ENCODE results near the gene ABCG4.

DNA sequence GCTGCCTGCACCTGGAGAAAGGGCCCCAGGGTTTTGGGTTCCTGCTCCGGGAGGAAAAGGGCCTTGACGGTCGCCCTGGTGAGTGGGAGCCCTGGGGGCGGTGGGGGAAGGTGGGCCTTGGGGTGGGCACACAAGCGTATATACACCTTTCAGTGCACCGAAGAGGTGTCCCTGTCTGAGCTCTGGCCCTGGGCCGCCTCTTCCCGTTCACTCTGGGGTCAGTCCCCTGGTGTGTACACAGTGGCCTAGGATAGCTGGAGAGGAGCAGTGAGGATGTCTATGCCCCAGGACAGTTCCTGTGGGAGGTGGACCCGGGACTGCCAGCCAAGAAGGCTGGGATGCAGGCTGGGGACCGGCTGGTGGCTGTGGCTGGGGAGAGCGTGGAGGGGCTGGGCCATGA, 39.2 kb downstream of the ABCG4 start:
- TF ChIP-seq, protein P1, sequence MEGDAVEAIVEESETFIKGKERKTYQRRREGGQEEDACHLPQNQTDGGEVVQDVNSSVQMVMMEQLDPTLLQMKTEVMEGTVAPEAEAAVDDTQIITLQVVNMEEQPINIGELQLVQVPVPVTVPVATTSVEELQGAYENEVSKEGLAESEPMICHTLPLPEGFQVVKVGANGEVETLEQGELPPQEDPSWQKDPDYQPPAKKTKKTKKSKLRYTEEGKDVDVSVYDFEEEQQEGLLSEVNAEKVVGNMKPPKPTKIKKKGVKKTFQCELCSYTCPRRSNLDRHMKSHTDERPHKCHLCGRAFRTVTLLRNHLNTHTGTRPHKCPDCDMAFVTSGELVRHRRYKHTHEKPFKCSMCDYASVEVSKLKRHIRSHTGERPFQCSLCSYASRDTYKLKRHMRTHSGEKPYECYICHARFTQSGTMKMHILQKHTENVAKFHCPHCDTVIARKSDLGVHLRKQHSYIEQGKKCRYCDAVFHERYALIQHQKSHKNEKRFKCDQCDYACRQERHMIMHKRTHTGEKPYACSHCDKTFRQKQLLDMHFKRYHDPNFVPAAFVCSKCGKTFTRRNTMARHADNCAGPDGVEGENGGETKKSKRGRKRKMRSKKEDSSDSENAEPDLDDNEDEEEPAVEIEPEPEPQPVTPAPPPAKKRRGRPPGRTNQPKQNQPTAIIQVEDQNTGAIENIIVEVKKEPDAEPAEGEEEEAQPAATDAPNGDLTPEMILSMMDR (IDR thresholded peaks at IDR 0.05; ENCODE audit: low read depth, low read length, missing input control) = no peak
- TF ChIP-seq RAD21 (IDR thresholded peaks at IDR 0.05) = no peak
- TF ChIP-seq, protein P2, sequence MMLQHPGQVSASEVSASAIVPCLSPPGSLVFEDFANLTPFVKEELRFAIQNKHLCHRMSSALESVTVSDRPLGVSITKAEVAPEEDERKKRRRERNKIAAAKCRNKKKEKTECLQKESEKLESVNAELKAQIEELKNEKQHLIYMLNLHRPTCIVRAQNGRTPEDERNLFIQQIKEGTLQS (IDR thresholded peaks at IDR 0.05) = no peak
- no peak for TF ChIP-seq EGR1 (IDR thresholded peaks at IDR 0.05; ENCODE audit: low read depth in 2 of 2)
- TF ChIP-seq JUND (IDR thresholded peaks at IDR 0.05) = no peak
- no peak for TF ChIP-seq FOXA1 (IDR thresholded peaks at IDR 0.05)
- TF ChIP-seq, protein P3, sequence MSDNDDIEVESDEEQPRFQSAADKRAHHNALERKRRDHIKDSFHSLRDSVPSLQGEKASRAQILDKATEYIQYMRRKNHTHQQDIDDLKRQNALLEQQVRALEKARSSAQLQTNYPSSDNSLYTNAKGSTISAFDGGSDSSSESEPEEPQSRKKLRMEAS (IDR thresholded peaks at IDR 0.05) = no peak
- no peak for TF ChIP-seq YY1 (IDR thresholded peaks at IDR 0.05)
- TF ChIP-seq, protein P4, sequence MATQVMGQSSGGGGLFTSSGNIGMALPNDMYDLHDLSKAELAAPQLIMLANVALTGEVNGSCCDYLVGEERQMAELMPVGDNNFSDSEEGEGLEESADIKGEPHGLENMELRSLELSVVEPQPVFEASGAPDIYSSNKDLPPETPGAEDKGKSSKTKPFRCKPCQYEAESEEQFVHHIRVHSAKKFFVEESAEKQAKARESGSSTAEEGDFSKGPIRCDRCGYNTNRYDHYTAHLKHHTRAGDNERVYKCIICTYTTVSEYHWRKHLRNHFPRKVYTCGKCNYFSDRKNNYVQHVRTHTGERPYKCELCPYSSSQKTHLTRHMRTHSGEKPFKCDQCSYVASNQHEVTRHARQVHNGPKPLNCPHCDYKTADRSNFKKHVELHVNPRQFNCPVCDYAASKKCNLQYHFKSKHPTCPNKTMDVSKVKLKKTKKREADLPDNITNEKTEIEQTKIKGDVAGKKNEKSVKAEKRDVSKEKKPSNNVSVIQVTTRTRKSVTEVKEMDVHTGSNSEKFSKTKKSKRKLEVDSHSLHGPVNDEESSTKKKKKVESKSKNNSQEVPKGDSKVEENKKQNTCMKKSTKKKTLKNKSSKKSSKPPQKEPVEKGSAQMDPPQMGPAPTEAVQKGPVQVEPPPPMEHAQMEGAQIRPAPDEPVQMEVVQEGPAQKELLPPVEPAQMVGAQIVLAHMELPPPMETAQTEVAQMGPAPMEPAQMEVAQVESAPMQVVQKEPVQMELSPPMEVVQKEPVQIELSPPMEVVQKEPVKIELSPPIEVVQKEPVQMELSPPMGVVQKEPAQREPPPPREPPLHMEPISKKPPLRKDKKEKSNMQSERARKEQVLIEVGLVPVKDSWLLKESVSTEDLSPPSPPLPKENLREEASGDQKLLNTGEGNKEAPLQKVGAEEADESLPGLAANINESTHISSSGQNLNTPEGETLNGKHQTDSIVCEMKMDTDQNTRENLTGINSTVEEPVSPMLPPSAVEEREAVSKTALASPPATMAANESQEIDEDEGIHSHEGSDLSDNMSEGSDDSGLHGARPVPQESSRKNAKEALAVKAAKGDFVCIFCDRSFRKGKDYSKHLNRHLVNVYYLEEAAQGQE (IDR thresholded peaks at IDR 0.05) = no peak
- no peak for TF ChIP-seq TAF1 (conservative IDR thresholded peaks at IDR 0.05)
- TF ChIP-seq RXRA (IDR thresholded peaks at IDR 0.05) = no peak
- TF ChIP-seq SP1 (IDR thresholded peaks at IDR 0.05) = no peak
- TF ChIP-seq GABPA (IDR thresholded peaks at IDR 0.05 in 1 of 2, conservative IDR thresholded peaks at IDR 0.05 in 1 of 2) = no peak
- TF ChIP-seq HNF4A (conservative IDR thresholded peaks at IDR 0.05) = no peak
